HuH-7 (cell line): ENCODE results near the gene SEC61B.
A peak's percentile ranks its signal among the peaks of the same experiment; 100 is the strongest.
"Not testable (repeated sequence)": the region's sequence is repeated elsewhere in the genome, so short reads cannot be mapped to it uniquely, and the experiment has no call there.

Experiments used
- DNase-seq: peaks from one replicate; pipeline ENCODE4 v3.0.0; 2011; ENCODE audit warnings: low spot score

SEC61B gene

GRCh38 chr9:99237849-99238248, 15.8 kb downstream of the SEC61B start:
- not testable (repeated sequence) for DNase-seq

- DNase-seq = no peak
Measured at GRCh38 chr9:99238331-99238730, 16.2 kb downstream of the SEC61B start.

GRCh38 chr9:99239341-99240060, 17.4 kb downstream of the SEC61B start:
- no peak for DNase-seq

- DNase-seq = no peak
Measured at GRCh38 chr9:99241106-99241505, 19.0 kb downstream of the SEC61B start.

- no peak for DNase-seq
Measured at GRCh38 chr9:99244344-99245260, 22.5 kb downstream of the SEC61B start.

GRCh38 chr9:99249619-99250018, 27.5 kb downstream of the SEC61B start:
- DNase-seq = no peak

GRCh38 chr9:99251157-99251556, 29.1 kb downstream of the SEC61B start:
- DNase-seq = no peak

GRCh38 chr9:99253134-99253533, 31.1 kb downstream of the SEC61B start:
- DNase-seq = no peak

GRCh38 chr9:99253772-99254431, 31.8 kb downstream of the SEC61B start:
- no peak for DNase-seq

- DNase-seq = no peak
Measured at GRCh38 chr9:99255651-99256050, 33.6 kb downstream of the SEC61B start.

- DNase-seq = no peak
Measured at GRCh38 chr9:99257723-99258389, 35.8 kb downstream of the SEC61B start.

GRCh38 chr9:99259231-99259918, 37.3 kb downstream of the SEC61B start:
- DNase-seq = no peak

- no peak for DNase-seq
Measured at GRCh38 chr9:99261923-99262322, 39.8 kb downstream of the SEC61B start.

GRCh38 chr9:99262949-99263418, 40.9 kb downstream of the SEC61B start:
- no peak for DNase-seq

GRCh38 chr9:99264070-99264680, 42.1 kb downstream of the SEC61B start:
- DNase-seq = no peak

- no peak for DNase-seq
Measured at GRCh38 chr9:99265691-99266090, 43.6 kb downstream of the SEC61B start.

- DNase-seq = peak; percentile 60
Measured at GRCh38 chr9:99266255-99267023, 44.4 kb downstream of the SEC61B start.

GRCh38 chr9:99269416-99269815, 47.3 kb downstream of the SEC61B start:
- DNase-seq = no peak

GRCh38 chr9:99270491-99270890, 48.4 kb downstream of the SEC61B start:
- no peak for DNase-seq

GRCh38 chr9:99272836-99273235, 50.8 kb downstream of the SEC61B start:
- no peak for DNase-seq
